ENCODE results near the gene GABPA. TPM values are rescaled to one million over a fixed set of nuclear protein-coding genes. Genes with fewer than 3 reads are reported as not detected.

Gene GABPA
- total and polyA plus RNA-seq, 10 donors, result 11.7 to 42.0 (median 33.0) TPM

- WGBS, 5 donors, result 74 to 90% (median 80%) methylated on average over 6 of the region's 6 CpGs
- H3K9me3 ChIP-seq, result no peaks in the 10 kb centered on the region
- DNase-seq, result no peak
- peak overlapping the region in 4 of 8 donors; percentile 10 to 52 (median 16) for H3K27ac ChIP-seq
- intact Hi-C loops (cut with DNase I; ENCODE audit: low total_unique reads), result no loop called here
- H3K4me3 ChIP-seq, result no peak overlapping the region
- peaks cover 0 to 94% (median 53%) of the 10 kb centered on the region in 6 donors for H3K36me3 ChIP-seq
- H3K27me3 ChIP-seq (replicated peaks in 1 of 7), result no peaks in the 10 kb centered on the region
- TF ChIP-seq POLR2A (IDR thresholded peaks at IDR 0.05) (no peak), POLR2AphosphoS5 (IDR thresholded peaks at IDR 0.05) (no peak), CTCF (IDR thresholded peaks at IDR 0.05 in 8 of 11, conservative IDR thresholded peaks at IDR 0.05 in 3 of 11) (no peak)
- H3K4me1 ChIP-seq, result peaks cover 0 to 18% (median 3%) of the 10 kb centered on the region in 6 donors
Measured at GRCh38 chr21:25756190-25756932, 21.6 kb downstream of the GABPA start.

GRCh38 chr21:25757531-25757930 lies 22.8 kb downstream of the GABPA start:
- Histone ChIP-seq H3K9me3 (no peaks in the 10 kb centered on the region), H3K4me3 (no peak overlapping the region), H3K27ac (peak overlapping the region in 2 of 8 donors; percentile 14 to 22), H3K36me3 (peaks cover 2 to 97% (median 53%) of the 10 kb centered on the region in 6 donors), H3K27me3 (replicated peaks in 1 of 7) (no peaks in the 10 kb centered on the region), H3K4me1 (peaks cover 0 to 18% (median 3%) of the 10 kb centered on the region in 6 donors)
- intact Hi-C loops (cut with DNase I; ENCODE audit: low total_unique reads), result no loop called here
- no peak for DNase-seq
- no peak for TF ChIP-seq CTCF (IDR thresholded peaks at IDR 0.05 in 8 of 11, conservative IDR thresholded peaks at IDR 0.05 in 3 of 11)
- TF ChIP-seq POLR2AphosphoS5 (IDR thresholded peaks at IDR 0.05), result no peak
- TF ChIP-seq POLR2A (IDR thresholded peaks at IDR 0.05), result no peak

GRCh38 chr21:25759573-25759972 lies 24.8 kb downstream of the GABPA start:
- intact Hi-C loops (cut with DNase I; ENCODE audit: low total_unique reads), result no loop called here

More at GRCh38 chr21:25759573-25759972, 24.8 kb downstream of the GABPA start:
- WGBS, 5 donors, result 70 to 91% (median 78%) methylated on average over 1 of the region's 1 CpG
- Histone ChIP-seq H3K9me3 (no peaks in the 10 kb centered on the region), H3K27ac (no peak overlapping the region), H3K27me3 (replicated peaks in 1 of 7) (no peaks in the 10 kb centered on the region), H3K36me3 (peaks cover 10 to 97% (median 58%) of the 10 kb centered on the region in 6 donors), H3K4me1 (peaks cover 0 to 18% (median 3%) of the 10 kb centered on the region in 6 donors), H3K4me3 (no peak overlapping the region)
- TF ChIP-seq POLR2A (IDR thresholded peaks at IDR 0.05), result no peak
- no peak for TF ChIP-seq CTCF (IDR thresholded peaks at IDR 0.05 in 8 of 11, conservative IDR thresholded peaks at IDR 0.05 in 3 of 11)
- no peak for TF ChIP-seq POLR2AphosphoS5 (IDR thresholded peaks at IDR 0.05)
- DNase-seq, result no peak
